IPS DF 4.7 (cell line): Measurements from ENCODE around the gene RBFOX2.

Experiments used
- DNase-seq: peaks from one replicate; pipeline ENCODE4 v3.0.0-alpha.2; 2013; ENCODE audit warnings: low spot score; ENCODE audit errors: extremely low read depth

RBFOX2 gene

GRCh38 chr22:35784633-35785032 lies 244.0 kb downstream of the RBFOX2 start:
- DNase-seq: no peak

DNA sequence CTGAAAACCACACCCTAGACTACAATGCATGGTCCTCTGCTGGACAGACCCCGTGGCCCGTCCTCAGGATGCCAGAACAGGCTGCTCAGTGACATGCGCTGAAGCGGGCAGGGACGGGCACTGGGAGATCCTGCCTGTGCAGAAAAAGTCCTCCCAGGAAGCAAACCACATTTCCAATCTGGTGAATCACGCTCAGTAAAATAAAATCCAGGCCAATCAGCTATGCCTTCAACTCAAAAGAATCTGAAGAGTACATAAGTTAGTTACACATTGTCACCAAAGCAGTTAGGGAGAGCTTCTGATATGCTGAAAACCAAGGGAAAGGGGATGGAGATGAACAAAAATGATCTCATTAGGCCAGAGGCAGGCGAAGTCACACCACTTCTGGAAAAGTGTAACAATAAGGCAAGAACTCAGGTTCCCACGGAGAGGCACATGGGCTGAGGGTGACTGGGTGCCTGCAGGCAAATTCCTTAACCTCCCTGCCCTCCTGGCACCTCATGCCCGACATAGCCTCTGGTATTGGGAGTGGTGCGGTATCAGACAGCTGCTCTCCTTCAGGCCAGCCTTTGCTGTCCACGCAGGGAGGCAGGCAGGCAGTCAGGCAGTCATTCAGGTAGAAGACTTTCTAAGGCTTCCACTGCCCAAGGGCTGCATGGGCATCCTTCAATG lies 244.5 kb downstream of the RBFOX2 start:
- DNase-seq: no peak

- DNase-seq: no peak
Observed at GRCh38 chr22:35782504-35782903, 246.1 kb downstream of the RBFOX2 start.

GRCh38 chr22:35781898-35782297 lies 246.7 kb downstream of the RBFOX2 start:
- DNase-seq: no peak

- no peak for DNase-seq
Observed at GRCh38 chr22:35777335-35777975, 251.2 kb downstream of the RBFOX2 start.

GRCh38 chr22:35775339-35775738 lies 253.3 kb downstream of the RBFOX2 start:
- no peak for DNase-seq

- DNase-seq: no peak
Observed at GRCh38 chr22:35769974-35770373, 258.6 kb downstream of the RBFOX2 start.

- DNase-seq: no peak
Observed at GRCh38 chr22:35766654-35767580, 261.7 kb downstream of the RBFOX2 start.

DNA sequence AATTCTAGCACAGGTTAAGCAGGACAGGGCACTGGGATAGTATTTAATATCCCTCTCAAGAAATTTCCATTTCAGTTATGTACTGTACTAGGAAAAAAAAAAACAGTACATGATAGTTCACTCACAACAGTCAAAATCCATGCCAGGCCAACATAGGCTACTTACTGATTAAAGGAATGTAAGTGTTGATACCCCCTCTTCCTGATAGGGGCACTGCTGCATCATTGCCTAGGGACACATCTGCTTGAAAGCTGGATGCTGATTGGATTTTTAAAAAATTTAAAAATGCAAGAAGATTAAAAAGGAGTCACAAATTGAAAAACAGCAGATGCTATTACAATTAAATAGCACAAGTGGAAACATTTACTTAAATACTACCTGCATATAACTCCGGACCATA lies 267.6 kb downstream of the RBFOX2 start:
- no peak for DNase-seq

- DNase-seq: no peak
Observed at GRCh38 chr22:35758394-35758793, 270.2 kb downstream of the RBFOX2 start.

- no peak for DNase-seq
Observed at GRCh38 chr22:35756722-35757121, 271.9 kb downstream of the RBFOX2 start.

GRCh38 chr22:35754761-35755160 lies 273.9 kb downstream of the RBFOX2 start:
- DNase-seq: no peak

DNA sequence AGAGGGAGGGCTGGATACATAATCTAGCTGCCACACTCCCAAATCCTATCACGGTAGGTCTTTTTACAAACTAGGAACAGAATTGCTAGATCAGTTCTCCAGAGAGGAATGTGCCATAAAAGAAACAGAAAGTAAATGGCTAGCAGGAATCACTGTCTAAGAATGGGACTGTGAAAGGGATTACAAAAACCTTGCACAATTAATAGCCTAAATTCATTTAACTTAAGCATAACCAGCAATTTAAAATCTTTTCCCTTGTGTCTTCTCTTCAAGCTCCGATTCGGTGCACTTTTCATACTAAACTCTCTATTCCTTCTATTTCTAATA lies 275.8 kb downstream of the RBFOX2 start:
- DNase-seq: no peak

GRCh38 chr22:35752006-35752862 lies 276.4 kb downstream of the RBFOX2 start:
- no peak for DNase-seq

DNA sequence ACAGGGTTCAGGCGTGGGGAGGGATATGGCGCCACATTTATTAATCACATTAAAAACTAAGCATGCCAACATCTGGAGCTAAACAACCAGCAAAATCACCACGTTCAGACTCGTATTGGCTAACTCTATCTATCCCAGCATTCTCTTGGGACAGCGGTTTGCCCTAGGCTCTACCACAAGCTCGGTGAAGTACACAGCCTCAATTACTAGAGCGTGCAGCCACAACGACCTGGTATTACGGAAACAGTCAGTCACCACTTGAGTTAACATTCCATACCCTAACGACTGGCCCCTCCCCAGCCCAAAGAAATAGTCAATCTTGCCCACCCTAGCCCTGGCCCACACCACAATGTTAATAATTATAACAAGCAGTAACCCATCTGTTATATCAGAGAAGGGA lies 278.8 kb downstream of the RBFOX2 start:
- DNase-seq: no peak

DNA sequence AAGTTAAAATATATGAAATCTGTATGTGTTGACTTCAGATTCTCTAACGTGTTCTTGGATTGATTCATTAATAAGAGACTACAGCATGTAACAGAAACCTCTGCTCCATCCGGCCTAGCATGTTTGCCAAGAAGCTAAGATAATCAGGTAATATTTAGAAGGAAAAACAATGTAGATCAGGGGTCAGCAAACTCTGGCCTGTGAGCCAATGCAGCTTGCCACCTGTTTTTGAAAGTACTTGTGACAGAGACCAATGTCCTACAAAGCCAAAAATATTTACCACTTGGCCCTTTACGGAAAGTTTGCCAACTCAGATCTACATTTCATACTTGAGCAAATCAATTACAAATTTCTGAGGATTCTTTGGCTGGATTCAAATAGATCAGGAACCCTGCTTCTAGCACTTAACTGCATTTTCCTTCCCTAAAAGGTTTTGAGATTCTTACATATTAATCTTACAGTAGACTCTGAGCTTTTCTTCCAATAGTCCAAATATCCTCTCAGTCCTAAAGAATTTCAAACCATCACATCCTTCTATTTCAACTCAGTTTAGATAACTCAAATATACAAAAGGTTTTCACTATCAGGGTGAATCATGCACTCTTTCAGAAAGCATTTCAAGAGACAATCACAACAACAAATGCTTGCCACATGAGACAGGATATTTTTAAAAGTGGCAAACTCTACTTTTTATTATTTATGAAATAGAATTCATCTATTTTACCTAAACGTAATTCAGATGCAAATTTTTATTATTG lies 281.5 kb downstream of the RBFOX2 start:
- no peak for DNase-seq

DNA sequence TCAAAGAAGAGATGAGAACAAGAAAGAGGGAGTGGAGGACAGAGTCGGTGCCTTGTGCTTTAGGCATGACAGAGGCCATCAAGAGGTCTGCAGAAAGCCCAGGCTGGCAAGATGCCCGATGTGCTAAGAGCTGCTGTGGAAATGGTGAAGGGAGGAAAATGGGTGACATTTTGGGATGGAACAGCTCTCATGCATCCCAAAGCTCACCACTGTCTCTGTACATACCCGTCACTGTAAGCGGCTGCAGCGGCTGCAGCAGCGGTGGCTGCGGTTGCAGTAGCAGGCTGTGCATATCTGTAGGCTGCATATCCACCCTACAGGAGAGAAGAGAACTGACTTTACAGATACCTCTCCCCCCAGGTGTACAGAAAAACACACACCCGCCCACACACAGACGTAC lies 282.4 kb downstream of the RBFOX2 start:
- DNase-seq: no peak

DNA sequence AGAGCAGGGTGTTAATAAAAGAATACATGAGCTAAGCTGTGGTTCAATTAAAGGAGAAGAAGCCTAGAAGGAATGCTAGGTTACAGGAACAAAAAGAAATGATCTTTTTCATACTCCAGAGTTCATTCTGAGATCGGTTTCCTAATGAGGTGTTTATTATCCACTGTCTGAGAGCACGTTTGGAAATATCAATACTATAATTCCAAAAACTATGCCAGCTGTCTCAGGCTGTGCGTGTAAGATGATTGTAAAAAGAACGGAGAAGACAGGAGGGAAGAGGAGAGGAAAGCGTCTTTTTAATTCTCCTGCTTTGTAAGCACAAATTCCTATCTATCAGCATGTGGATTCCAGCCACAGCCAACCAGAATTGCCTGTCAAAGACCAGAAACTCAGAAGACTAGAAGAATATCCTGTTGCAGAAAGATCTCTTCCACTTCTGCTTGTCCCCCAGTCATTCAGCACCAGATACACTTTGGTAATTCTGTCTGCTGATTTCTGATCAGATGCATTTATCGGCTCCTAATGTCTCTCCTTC lies 285.2 kb downstream of the RBFOX2 start:
- DNase-seq: no peak

- no peak for DNase-seq
Observed at GRCh38 chr22:35742342-35743100, 286.1 kb downstream of the RBFOX2 start.

- no peak for DNase-seq
Observed at GRCh38 chr22:35740616-35741015, 288.0 kb downstream of the RBFOX2 start.
